Frontal cortex (tissue), 4 donors: ENCODE measurements around the gene C16orf87. TPM values are rescaled to one million over a fixed set of nuclear protein-coding genes. Genes with fewer than 3 reads are reported as not detected.
"Not testable (repeated sequence)": the region's sequence is repeated elsewhere in the genome, so short reads cannot be mapped to it uniquely, and the experiment has no call there.

ENCODE experiments used
- DNase-seq, 2 donors: peaks; one replicate each; pipeline ENCODE4 v3.0.0; 2012; ENCODE audit warnings: low spot score in 2 of 2
- FAIRE-seq: peaks from 2 replicates; lab custom pipeline; 2012; peaks lifted over from hg19 to GRCh38; lab: Jason Lieb, UNC
- total RNA-seq: library from RNA; depleted of rRNA; stranded (reverse); fragments of >200 nt; gene quantifications from one replicate; pipeline ENCODE4 v1.2.3, GENCODE V29; 2014
- donor health status: control.
- donor health status: control.
- donor health status: control.

The C16orf87 gene
- total RNA-seq, 1 donor from 2014 or later: 40.8 TPM

GRCh38 chr16:46807336-46807735, 23.6 kb downstream of the C16orf87 start:
- DNase-seq (no peak), FAIRE-seq (no peak)

GRCh38 chr16:46803373-46803772, 27.6 kb downstream of the C16orf87 start:
- DNase-seq (no peak), FAIRE-seq (peak; percentile 8)

- FAIRE-seq (no peak), DNase-seq (no peak)
Observed at GRCh38 chr16:46801428-46802049, 29.4 kb downstream of the C16orf87 start.

DNA sequence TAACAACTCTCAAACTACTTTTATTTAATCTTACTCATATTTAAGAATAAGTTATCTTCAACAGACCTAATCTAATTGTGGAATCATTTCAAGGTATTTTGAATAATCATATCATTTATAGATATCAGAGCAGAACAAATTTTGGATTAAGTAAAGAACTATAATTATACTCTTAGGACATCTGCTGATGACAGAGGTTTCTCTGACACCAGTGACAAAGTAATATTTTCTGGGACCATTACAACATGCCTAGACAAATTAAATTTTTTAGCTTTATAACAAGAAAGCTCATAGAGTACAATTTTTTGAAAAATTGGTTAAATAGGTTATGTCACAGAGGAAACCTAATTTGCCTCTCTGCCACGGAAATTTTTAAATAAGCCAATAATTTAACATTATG, 30.5 kb downstream of the C16orf87 start:
- no peak for FAIRE-seq
- DNase-seq: no peak

DNA sequence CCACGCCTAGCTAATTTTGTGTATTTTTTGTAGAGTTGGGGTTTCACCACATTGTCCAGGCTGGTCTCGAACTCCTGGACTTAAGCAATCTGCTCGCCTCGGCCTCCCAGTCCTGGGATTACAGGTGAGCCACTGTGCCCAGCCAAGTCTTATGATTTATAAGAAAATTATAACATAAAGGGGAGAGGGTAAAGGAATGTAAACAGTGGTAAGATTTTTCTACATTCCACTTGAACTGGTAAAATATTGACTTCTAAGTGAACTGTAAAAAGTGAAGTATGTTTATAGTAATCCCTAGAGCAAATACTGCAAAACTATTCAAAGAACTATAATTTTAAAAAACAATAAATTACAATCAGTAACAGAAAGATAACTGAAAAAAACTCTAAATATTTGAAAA, 33.5 kb downstream of the C16orf87 start:
- DNase-seq (no peak), FAIRE-seq (peak; percentile 85)

GRCh38 chr16:46796764-46797269, 34.2 kb downstream of the C16orf87 start:
- no peak for FAIRE-seq
- DNase-seq: no peak

DNA sequence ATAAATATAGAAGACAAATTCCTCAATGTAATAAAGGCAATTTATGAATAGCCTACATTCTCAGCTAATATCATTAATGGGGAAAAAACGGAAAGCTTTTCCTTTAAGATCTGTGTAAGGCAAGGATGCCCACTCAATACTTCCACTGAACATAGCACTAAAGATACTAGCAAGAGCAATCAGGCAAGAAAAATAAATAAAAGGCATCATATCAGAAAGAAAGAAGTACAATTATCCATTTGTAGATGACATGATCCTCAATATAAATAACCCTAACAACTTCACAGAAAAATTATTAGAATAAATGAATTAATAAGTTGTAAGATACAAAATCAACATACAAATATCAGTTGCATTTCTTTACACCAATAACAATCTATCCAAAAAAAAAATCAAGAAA, 37.1 kb downstream of the C16orf87 start:
- no peak for FAIRE-seq

GRCh38 chr16:46790599-46791270, 40.2 kb downstream of the C16orf87 start:
- FAIRE-seq (no peak), DNase-seq (no peak)

More for the DNA sequence above, 37.1 kb downstream of the C16orf87 start:
- no peak for DNase-seq

GRCh38 chr16:46789499-46790414, 41.2 kb downstream of the C16orf87 start:
- DNase-seq: peak; percentile 52 to 73
- no peak for FAIRE-seq

- DNase-seq: no peak
- no peak for FAIRE-seq
Observed at GRCh38 chr16:46788891-46789474, 42.0 kb downstream of the C16orf87 start.

DNA sequence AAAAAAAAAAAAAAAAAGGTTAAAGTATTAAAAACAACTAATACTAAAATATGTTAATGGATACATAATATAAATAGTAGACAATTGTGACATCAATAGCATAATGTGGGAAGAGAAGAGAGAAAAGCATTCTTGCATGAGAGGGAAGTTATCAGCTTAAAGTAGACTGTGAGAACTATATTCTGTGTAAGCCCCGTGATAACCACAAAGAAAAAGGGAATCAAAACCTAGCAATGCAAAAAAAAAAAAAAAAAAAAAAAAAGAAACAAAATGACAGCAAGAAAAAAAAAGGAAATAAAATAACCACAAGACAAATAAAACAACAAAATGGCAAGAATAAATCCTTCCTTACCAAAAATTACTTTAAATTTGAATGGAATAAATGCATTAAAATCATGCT, 43.1 kb downstream of the C16orf87 start:
- FAIRE-seq (peak; percentile 39), DNase-seq (no peak)

DNA sequence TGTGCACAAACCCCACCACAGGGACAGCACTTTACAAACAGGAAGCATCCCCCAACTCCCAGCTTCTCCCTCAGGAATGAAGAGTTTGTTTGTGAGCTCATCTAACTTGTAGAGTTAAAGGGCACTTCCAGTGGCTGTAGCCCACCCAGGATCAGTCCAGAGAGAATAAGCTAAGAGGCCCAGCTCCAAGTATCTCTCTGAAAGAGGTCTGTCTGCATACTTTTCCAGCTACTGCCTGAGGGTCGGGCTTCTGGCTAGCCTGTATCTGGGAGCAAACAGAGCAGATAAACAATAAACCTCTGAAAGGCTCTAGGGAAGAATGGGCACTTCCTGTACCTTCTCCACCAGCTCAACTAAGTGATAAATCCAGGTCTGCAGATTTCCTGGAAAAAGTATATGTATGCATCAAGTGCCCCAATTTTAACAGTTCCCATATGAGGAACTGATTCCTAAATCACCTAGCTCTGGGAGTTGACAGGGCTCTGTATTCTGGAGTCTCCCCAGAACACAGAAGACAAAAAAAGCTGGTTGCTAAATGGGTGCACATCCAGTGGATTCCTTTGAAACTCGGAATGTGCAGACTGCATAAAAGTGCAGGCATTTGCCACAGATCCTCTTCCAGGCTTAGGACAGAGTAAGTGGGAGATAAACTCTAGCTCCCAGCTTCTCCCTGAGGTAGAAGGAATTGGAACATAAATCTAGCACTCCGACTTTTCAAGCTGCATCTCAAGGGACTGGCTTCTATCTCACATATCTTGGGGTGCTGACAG, 45.7 kb downstream of the C16orf87 start:
- DNase-seq: no peak
- no peak for FAIRE-seq

DNA sequence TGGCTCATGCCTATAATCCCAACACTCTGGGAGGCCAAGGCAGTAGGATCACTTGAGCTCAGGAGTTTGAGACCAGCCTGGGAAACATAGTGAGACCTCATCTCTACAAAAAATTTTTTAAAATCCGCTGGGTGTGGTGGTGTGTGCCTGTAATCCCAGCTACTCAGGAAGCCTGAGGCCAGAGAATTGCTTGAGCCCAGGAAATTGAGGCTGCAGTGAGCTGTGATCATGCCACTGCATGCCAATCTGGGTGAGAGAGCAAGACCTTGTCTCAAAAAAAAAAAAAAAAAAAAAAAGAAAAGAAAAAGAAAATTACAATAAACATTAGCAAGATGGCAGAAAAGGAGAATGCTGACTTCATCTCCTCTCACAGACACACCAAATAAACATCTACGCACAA, 46.4 kb downstream of the C16orf87 start:
- not testable (repeated sequence) for FAIRE-seq, DNase-seq

- FAIRE-seq (no peak), DNase-seq (no peak)
Observed at GRCh38 chr16:46783800-46784199, 47.2 kb downstream of the C16orf87 start.

- no peak for FAIRE-seq
- no peak for DNase-seq
Observed at GRCh38 chr16:46782320-46782719, 48.7 kb downstream of the C16orf87 start.

GRCh38 chr16:46777804-46778203, 53.2 kb downstream of the C16orf87 start:
- no peak for DNase-seq
- no peak for FAIRE-seq

- no peak for FAIRE-seq
Observed at GRCh38 chr16:46775214-46775613, 55.8 kb downstream of the C16orf87 start.

DNA sequence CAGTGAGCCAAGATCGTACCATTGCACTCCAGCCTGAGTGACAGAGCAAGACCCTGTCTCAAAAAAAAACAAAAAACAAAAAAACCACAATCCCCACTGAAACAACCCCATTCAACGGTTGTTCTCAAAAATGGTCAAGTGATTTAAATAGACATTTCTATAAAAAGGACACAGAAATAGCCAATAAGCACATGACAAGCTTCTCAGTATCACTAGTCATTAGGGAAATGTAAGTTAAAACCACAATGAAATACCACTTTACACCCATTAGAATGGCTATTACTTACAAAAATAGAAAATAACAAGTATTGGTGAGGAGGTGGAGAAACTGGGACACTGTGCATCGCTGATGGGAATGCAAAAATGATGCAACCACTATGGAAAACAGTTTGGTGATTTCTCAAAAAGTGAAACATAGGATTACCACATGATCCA, 56.2 kb downstream of the C16orf87 start:
- DNase-seq (no peak), FAIRE-seq (no peak)

More at GRCh38 chr16:46775214-46775613, 55.8 kb downstream of the C16orf87 start:
- DNase-seq: no peak

DNA sequence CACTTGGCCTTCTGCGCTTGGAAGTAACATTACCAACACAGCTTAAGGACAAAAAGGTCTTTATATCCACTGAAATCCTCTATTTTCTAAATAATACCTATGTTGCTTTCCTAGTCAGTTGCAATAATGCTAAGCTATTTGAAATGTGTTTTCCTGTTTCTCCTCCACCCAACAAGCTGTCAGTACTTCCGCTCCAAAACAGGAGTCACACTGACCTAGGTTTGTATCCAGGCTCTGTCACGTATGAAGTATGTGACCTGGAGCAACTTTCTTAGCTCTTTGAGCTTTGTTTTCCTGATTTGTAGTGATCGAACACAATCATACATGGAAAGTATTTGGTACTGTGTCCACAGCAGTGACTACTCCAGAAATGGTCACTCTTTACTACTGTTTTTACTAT, 58.5 kb downstream of the C16orf87 start:
- no peak for DNase-seq
- no peak for FAIRE-seq
